Measurements from ENCODE around the gene UBAC1. TPM values are rescaled to one million over a fixed set of nuclear protein-coding genes. Genes with fewer than 3 reads are reported as not detected.

UBAC1 gene, protein sequence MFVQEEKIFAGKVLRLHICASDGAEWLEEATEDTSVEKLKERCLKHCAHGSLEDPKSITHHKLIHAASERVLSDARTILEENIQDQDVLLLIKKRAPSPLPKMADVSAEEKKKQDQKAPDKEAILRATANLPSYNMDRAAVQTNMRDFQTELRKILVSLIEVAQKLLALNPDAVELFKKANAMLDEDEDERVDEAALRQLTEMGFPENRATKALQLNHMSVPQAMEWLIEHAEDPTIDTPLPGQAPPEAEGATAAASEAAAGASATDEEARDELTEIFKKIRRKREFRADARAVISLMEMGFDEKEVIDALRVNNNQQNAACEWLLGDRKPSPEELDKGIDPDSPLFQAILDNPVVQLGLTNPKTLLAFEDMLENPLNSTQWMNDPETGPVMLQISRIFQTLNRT
- total RNA-seq: 32.8 and 39.0 TPM in 2 replicates

DNA sequence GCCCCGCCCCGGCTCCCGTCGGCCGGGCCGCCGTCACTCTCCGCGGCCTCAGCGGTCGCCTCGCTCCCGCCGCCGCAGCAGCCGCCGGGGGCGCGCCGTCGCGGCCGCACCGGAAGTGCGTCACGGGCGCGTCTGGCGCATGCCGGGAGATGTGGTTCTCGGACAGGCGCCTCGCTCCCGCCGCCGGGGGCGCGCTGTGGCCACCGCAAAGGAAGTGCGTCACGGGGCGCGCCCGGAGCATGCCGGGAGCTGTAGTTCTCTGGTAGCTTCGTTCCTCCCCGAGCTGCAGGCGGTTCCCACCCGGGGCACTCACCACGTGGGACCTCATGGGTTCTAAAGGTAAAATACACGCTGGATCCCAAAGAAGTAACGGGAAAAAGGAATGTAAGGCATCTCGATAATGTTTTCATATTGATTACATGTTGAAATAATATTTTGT, at the start of gene UBAC1:
Gene UBAC1, minus strand, starts transcription at position 97 of the 439 bp plus-strand sequence. CDS start 211 bp downstream, outside the sequence.

DNA sequence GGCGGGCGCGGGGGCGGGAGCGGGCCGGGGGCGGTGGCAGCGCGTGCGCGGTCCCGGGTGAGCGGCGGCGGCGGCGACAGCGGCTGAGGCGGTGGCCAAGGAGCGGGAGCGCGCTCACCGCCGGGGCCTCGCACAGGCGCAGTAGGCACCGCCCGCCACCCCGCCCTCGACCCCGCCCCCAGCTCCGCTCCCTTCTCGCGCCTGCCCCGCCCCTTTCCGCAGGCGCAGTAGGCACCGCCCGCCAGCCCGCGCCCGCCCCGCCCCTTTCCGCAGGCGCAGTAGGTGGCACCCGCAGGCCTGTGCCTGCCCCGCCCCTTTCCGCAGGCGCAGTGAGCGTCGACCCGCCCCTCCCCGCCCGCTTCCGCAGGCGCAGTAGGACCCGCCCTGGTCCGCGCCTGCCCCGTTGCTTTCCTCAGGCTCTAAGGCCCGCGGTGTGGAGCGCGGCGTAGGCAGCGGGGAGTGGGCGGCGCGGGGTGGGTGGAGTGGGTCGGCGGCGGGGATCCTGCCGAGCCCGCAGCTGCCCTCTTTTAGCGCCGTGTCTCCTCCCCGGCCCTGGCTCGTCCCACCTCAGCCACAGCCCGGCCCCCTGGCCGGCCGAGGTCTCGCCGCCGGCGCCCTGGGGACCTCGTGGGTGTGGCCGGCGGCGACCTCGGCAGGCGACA, 53.6 kb downstream of the UBAC1 start, which contains the start of gene CAMSAP1:
Gene CAMSAP1, minus strand, starts transcription at position 116 of the 662 bp plus-strand sequence. CDS start 387 bp downstream, outside the sequence.

Other genes starting within 250 kb of the UBAC1 start
- gene CAMSAP1, start 53.8 kb downstream of the UBAC1 start, total RNA-seq: 22.8 and 22.9 TPM in 2 replicates
- gene NACC2, start 133.9 kb upstream of the UBAC1 start, total RNA-seq: 19.4 and 25.2 TPM in 2 replicates
- gene TMEM250, start 157.5 kb upstream of the UBAC1 start, total RNA-seq: 30.8 and 37.5 TPM in 2 replicates
- gene LHX3, start 243.8 kb upstream of the UBAC1 start, total RNA-seq: not detected in 2 replicates

Measured in epithelial cell of alveolus of lung (primary cell).